Pancreas (tissue), 10 donors: ENCODE data around the gene LCN12. TPM values are rescaled to one million over a fixed set of nuclear protein-coding genes. Genes with fewer than 3 reads are reported as not detected.

Experiments used
- ATAC-seq, 4 donors: fragments of 200-7000 bp; cut with Tn5 transposase; one replicate each; pipeline versions ENCODE4 v1.8.0 to v1.9.1; 2020; ENCODE audit warnings: mild to moderate bottlenecking in 4 of 4, moderate library complexity in 4 of 4
- DNase-seq, 6 donors: peaks; one replicate each; pipeline ENCODE4 v3.0.0-alpha.2; 2020
- FAIRE-seq: peaks from 2 replicates; lab custom pipeline; 2012; peaks lifted over from hg19 to GRCh38; lab: Jason Lieb, UNC
- H3K27ac ChIP-seq, 4 donors: fragments of 200-600 bp; sonication (generic); 1 replicate in 3 of 4; 2 replicates in 1 of 4; pipeline versions ENCODE4 v1.5.0 to v1.8.0; 2020
- H3K27me3 ChIP-seq, 4 donors: fragments of 200-600 bp; one replicate each; pipeline ENCODE4 v1.8.0; 2021
- H3K36me3 ChIP-seq, 3 donors: fragments of 200-600 bp; sonication (generic) in 1 of 3; one replicate each; pipeline versions ENCODE4 v1.5.0 to v1.8.0; 2020 to 2021
- H3K4me1 ChIP-seq, 3 donors: fragments of 200-600 bp; one replicate each; pipeline ENCODE4 v1.8.0; 2021
- H3K4me3 ChIP-seq, 4 donors: fragments of 200-600 bp; sonication (generic) in 2 of 4; one replicate each; pipeline versions ENCODE4 v1.5.0 to v1.8.0; 2020 to 2021
- H3K9me3 ChIP-seq, 4 donors: fragments of 200-600 bp; one replicate each; pipeline ENCODE4 v1.8.0; 2021
- WGBS, 2 donors: extraction: QIAGEN DNeasy Blood & Tissue Kit; methylation state at CpG; one replicate each; pipeline ENCODE4 v1.1.7; 2013; 5-methylcytosine and 5-hydroxymethylcytosine counted together
- intact Hi-C, 3 donors: fragments of 100-400 bp; cut with DNase I; formaldehyde crosslinking; loops; one replicate each; pipeline versions ENCODE4 v1.11.1 to v1.14.2; 2022
- polyA plus RNA-seq, 2 donors: library from polyadenylated mRNA; stranded (reverse); fragments of 200-250 nt; gene quantifications; one replicate each; pipeline ENCODE4 v1.2.3, GENCODE V29; 2013
- total RNA-seq, 6 donors: library from RNA; stranded (reverse); fragmentation: NEBNext Ultra II Directional in 4 of 6; extraction: Animal tissue kit (Norgen Biotek cat#: 25700) in 4 of 6; gene quantifications; one replicate each; pipeline versions ENCODE4 v1.2.1 to v1.2.4, GENCODE V29; 2021 to 2023
- TF ChIP-seq, protein P1 (sequence below), 4 donors: fragments of 200-600 bp; sonication (generic) in 3 of 4; IDR thresholded peaks; one replicate each; pipeline versions ENCODE4 v1.5.0 to v1.8.0; 2021; ENCODE audit warnings: antibody characterized with exemption in 4 of 4
- donor health status: healthy with polysubstance abuse.
- donor health status: DM: no; HTN: no; CAD: no; lungs with moderate emphysema.
- donor health status: DM: no; HTN: no; CAD: no.
- donor health status: control.
- donor health status: control.
- donor health status: Bipolar disorder and iron deficiency.
- donor health status: DM: yes; HTN: yes; CAD: no.
- donor health status: DM: no; HTN: no; CAD: no.
- donor health status: DM: no; HTN: no; CAD: no.
- donor health status: DM: yes; HTN: yes; CAD: no.

The LCN12 gene
- total and polyA plus RNA-seq, 8 donors: 0.57 to 16.5 (median 3.4) TPM

- no peaks in the 10 kb centered on the region for H3K9me3 ChIP-seq
- no peak overlapping the region for H3K27ac ChIP-seq
- H3K27me3 ChIP-seq: peaks cover 0 to 4% (median 0%) of the 10 kb centered on the region in 4 donors
- DNase-seq (no peak), ATAC-seq (no peak), FAIRE-seq (no peak)
- no peak overlapping the region for H3K4me3 ChIP-seq
- H3K4me1 ChIP-seq: peaks cover 0 to 7% (median 7%) of the 10 kb centered on the region in 3 donors
- WGBS, 2 donors: 93 to 94% methylated on average over 4 of the region's 4 CpGs
- intact Hi-C loops: no loop called here
- no peaks in the 10 kb centered on the region for H3K36me3 ChIP-seq
- TF ChIP-seq, protein P1, sequence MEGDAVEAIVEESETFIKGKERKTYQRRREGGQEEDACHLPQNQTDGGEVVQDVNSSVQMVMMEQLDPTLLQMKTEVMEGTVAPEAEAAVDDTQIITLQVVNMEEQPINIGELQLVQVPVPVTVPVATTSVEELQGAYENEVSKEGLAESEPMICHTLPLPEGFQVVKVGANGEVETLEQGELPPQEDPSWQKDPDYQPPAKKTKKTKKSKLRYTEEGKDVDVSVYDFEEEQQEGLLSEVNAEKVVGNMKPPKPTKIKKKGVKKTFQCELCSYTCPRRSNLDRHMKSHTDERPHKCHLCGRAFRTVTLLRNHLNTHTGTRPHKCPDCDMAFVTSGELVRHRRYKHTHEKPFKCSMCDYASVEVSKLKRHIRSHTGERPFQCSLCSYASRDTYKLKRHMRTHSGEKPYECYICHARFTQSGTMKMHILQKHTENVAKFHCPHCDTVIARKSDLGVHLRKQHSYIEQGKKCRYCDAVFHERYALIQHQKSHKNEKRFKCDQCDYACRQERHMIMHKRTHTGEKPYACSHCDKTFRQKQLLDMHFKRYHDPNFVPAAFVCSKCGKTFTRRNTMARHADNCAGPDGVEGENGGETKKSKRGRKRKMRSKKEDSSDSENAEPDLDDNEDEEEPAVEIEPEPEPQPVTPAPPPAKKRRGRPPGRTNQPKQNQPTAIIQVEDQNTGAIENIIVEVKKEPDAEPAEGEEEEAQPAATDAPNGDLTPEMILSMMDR (IDR thresholded peaks at IDR 0.05): no peak
These were observed 36.8 kb downstream of the LCN12 start for GRCh38 chr9:136988872-136989271.

- intact Hi-C loops: no loop called here
- H3K27ac ChIP-seq: no peak overlapping the region
These were observed 38.3 kb downstream of the LCN12 start for GRCh38 chr9:136990242-136990911.

DNA sequence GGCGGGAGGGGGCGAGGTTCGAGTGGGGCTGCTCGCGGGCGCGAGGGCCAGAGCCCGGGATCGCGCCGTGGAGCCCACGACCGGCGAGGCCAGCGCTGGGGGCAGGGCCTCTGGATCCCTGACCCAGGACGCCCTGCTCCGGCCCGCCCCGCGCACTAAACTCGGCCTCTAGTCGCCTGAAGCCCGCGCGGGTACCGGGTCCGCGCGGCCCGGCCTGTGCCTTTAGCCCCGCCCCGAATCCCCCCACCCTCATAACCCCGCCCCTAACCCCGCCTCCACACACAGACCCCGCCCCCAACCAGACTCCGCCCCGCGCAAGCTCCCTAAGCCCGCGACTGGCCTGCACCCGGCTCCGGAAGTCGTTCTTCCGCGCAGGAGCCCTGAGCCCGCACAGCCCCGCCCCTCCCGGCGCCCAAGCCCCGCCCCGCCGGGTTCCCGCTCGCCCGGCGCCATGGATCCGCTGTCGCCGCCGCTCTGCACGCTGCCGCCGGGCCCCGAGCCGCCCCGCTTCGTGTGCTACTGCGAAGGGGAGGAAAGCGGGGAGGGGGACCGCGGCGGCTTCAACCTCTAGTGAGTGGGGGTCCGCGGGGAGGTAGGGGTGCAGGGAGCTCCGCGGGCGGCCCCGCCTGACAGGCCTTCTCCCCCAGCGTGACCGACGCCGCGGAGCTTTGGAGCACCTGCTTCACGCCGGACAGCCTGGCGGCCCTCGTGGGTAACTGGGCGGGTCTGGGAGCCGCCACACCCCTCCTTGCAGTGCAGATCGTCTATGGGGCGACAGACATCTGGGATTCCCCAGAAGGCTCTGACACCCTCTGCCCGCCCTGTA is 40.1 kb downstream of the LCN12 start, which contains the start of gene PAXX:
TSS of gene PAXX (plus strand) at position 430 of the 826 bp plus-strand sequence. CDS start at position 452, 22 bp downstream.
- TF ChIP-seq, protein P1 (IDR thresholded peaks at IDR 0.05): no peak
- no peak for FAIRE-seq
- peak; percentile 95 to 96 (median 96) for ATAC-seq
- peak; percentile 91 to 98 (median 94) for DNase-seq
- H3K4me1 ChIP-seq: peaks cover 0 to 7% (median 7%) of the 10 kb centered on the region in 3 donors
- H3K27ac ChIP-seq: peak within 1 kb of the TSS; percentile 42 to 88 (median 68)
- intact Hi-C loops: no loop called here
- H3K27me3 ChIP-seq: no peaks in the 10 kb centered on the region
- no peaks in the 10 kb centered on the region for H3K36me3 ChIP-seq
- H3K4me3 ChIP-seq: peak within 1 kb of the TSS; percentile 79 to 91 (median 85)
- H3K9me3 ChIP-seq: no peaks in the 10 kb centered on the region
- WGBS, 2 donors: 0 to 1% methylated on average over 38 to 92 of the region's 92 CpGs

More at GRCh38 chr9:136990242-136990911, 38.3 kb downstream of the LCN12 start:
- no peaks in the 10 kb centered on the region for H3K27me3 ChIP-seq
- no peaks in the 10 kb centered on the region for H3K9me3 ChIP-seq
- H3K4me3 ChIP-seq: no peak overlapping the region
- WGBS, 2 donors: 81 to 84% methylated on average over 10 of the region's 10 CpGs
- peaks cover 0 to 7% (median 7%) of the 10 kb centered on the region in 3 donors for H3K4me1 ChIP-seq
- no peaks in the 10 kb centered on the region for H3K36me3 ChIP-seq
- TF ChIP-seq, protein P1 (IDR thresholded peaks at IDR 0.05): no peak
- FAIRE-seq (no peak), ATAC-seq (no peak), DNase-seq (no peak)

DNA sequence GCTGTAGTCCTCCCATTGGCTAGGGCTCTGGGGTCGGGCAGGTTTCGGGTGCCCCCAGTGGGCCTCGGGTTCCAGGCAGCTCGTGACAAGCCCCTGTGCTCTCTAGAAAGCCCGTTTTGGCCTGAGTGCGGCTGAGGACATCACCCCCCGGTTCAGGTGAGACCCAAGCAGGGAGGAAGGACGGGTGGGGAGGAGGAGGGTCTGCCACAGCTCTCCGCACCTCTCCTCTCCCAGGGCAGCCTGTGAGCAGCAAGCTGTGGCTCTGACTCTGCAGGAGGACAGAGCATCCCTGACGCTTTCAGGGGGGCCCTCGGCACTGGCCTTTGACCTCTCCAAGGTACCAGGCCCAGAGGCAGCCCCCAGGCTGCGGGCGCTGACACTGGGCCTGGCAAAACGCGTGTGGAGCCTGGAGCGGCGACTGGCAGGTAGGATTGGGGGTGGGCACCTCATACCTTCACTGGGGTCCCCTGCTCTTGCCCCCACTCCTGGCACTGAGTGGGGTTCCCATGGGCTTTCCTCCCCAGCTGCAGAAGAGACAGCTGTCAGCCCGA is 40.8 kb downstream of the LCN12 start:
- Histone ChIP-seq H3K27ac (peak overlapping the region in 3 of 4 donors; percentile 35 to 88 (median 82)), H3K27me3 (no peaks in the 10 kb centered on the region), H3K9me3 (no peaks in the 10 kb centered on the region), H3K36me3 (no peaks in the 10 kb centered on the region), H3K4me3 (peak overlapping the region; percentile 79 to 91 (median 85)), H3K4me1 (peaks cover 0 to 7% (median 7%) of the 10 kb centered on the region in 3 donors)
- DNase-seq (no peak), FAIRE-seq (no peak), ATAC-seq (no peak)
- TF ChIP-seq, protein P1 (IDR thresholded peaks at IDR 0.05): no peak
- intact Hi-C loops: no loop called here
- 30 to 32% methylated on average over 12 to 18 of the region's 18 CpGs for WGBS, 2 donors
